HG02852 (cell line): ENCODE results near the gene CCDC30.

Experiments used
- ATAC-seq: cut with Tn5 transposase; IDR thresholded peaks from one replicate; pipeline ENCODE4 v1.9.1; 2021; ENCODE audit warnings: mild to moderate bottlenecking, moderate library complexity; ENCODE audit not compliant: unreplicated experiment

CCDC30 gene

GRCh38 chr1:42462828-42463763 lies at the start of gene CCDC30:
TSS of gene CCDC30 (plus strand) at chr1:42463286. CDS start at chr1:42480552, 17,266 bp downstream.
- peak; percentile 100 for ATAC-seq

- no peak for ATAC-seq
Observed at GRCh38 chr1:42414551-42415496, 48.3 kb upstream of the CCDC30 start.

GRCh38 chr1:42417166-42417565 lies 45.9 kb upstream of the CCDC30 start:
- no peak for ATAC-seq

GRCh38 chr1:42418516-42418915 lies 44.6 kb upstream of the CCDC30 start:
- no peak for ATAC-seq

- no peak for ATAC-seq
Observed at GRCh38 chr1:42419126-42419821, 43.8 kb upstream of the CCDC30 start.

- ATAC-seq: no peak
Observed at GRCh38 chr1:42420121-42420520, 43.0 kb upstream of the CCDC30 start.

GRCh38 chr1:42420911-42421585 lies 42.0 kb upstream of the CCDC30 start:
- ATAC-seq: no peak

GRCh38 chr1:42422737-42423136 lies 40.3 kb upstream of the CCDC30 start:
- ATAC-seq: no peak

- ATAC-seq: no peak
Observed at GRCh38 chr1:42423681-42424080, 39.4 kb upstream of the CCDC30 start.

GRCh38 chr1:42424201-42424600 lies 38.9 kb upstream of the CCDC30 start:
- ATAC-seq: no peak

GRCh38 chr1:42427240-42427639 lies 35.8 kb upstream of the CCDC30 start:
- ATAC-seq: no peak

GRCh38 chr1:42429603-42430002 lies 33.5 kb upstream of the CCDC30 start:
- ATAC-seq: no peak

GRCh38 chr1:42430286-42431135 lies 32.6 kb upstream of the CCDC30 start:
- no peak for ATAC-seq

GRCh38 chr1:42431514-42431913 lies 31.6 kb upstream of the CCDC30 start:
- ATAC-seq: no peak

GRCh38 chr1:42432714-42433113 lies 30.4 kb upstream of the CCDC30 start:
- no peak for ATAC-seq

- ATAC-seq: no peak
Observed at GRCh38 chr1:42433369-42433768, 29.7 kb upstream of the CCDC30 start.

GRCh38 chr1:42434340-42434739 lies 28.7 kb upstream of the CCDC30 start:
- ATAC-seq: no peak

GRCh38 chr1:42439940-42440339 lies 23.1 kb upstream of the CCDC30 start:
- no peak for ATAC-seq

- ATAC-seq: no peak
Observed at GRCh38 chr1:42442662-42443061, 20.4 kb upstream of the CCDC30 start.
